GM23338 (cell line): Measurements from ENCODE around the gene STK31.

Source experiments
- CTCF ChIP-seq, 2 experiments: fragments of 200-600 bp in 1 of 2; sonication (generic) in 1 of 2; conservative IDR thresholded peaks; 2 replicates each; pipeline versions ENCODE4 v1.5.1 to v1.6.1; 2016 to 2017; ENCODE audit warnings: antibody characterized with exemption in 2 of 2, low read depth in 2 of 2, mild to moderate bottlenecking in 2 of 2, moderate library complexity in 1 of 2
- EZH2 ChIP-seq: fragments of 200-600 bp; sonication (generic); IDR thresholded peaks from one replicate; pipeline ENCODE4 v1.8.0; 2017; ENCODE audit warnings: antibody characterized with exemption, mild to moderate bottlenecking, low read depth; ENCODE audit not compliant: unreplicated experiment
- EZH2phosphoT487 ChIP-seq: fragments of 200-600 bp; sonication (generic); IDR thresholded peaks from one replicate; pipeline ENCODE4 v1.8.1; 2018; ENCODE audit warnings: antibody characterized with exemption; ENCODE audit not compliant: unreplicated experiment
- POLR2AphosphoS5 ChIP-seq: IDR thresholded peaks from 2 replicates; pipeline ENCODE4 v1.6.1; 2016; ENCODE audit warnings: antibody characterized with exemption, low read depth
- REST ChIP-seq: IDR thresholded peaks from one replicate; pipeline ENCODE4 v1.6.1; 2018; ENCODE audit warnings: antibody characterized with exemption; ENCODE audit not compliant: unreplicated experiment

DNA sequence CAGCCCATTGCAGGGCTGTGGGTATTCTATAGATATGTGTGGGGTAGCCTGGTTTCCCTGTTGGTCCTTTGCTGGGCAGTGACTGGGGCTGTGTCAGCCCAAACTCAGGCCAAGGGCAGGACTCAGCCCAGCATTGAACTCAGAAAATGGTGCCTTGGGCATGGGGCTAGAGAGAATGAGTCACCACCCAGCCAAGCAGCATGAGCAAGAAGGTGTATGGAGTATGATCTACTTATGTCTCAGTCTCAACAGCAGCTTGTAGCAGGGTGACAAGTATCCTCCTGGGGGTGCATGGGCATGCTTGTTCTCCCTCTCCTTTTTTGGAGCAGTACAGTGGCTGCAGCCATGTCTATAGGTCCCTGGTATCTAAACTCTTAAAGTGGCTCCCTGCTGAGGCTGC lies 32.0 kb downstream of the STK31 start:
- TF ChIP-seq EZH2 (no peak), CTCF (conservative IDR thresholded peaks at IDR 0.05; ENCODE audit: low read depth in 2 of 2) (no peak), REST (no peak), POLR2AphosphoS5 (no peak), EZH2phosphoT487 (no peak)
